Measurements from ENCODE around the gene ACKR3.

DNA sequence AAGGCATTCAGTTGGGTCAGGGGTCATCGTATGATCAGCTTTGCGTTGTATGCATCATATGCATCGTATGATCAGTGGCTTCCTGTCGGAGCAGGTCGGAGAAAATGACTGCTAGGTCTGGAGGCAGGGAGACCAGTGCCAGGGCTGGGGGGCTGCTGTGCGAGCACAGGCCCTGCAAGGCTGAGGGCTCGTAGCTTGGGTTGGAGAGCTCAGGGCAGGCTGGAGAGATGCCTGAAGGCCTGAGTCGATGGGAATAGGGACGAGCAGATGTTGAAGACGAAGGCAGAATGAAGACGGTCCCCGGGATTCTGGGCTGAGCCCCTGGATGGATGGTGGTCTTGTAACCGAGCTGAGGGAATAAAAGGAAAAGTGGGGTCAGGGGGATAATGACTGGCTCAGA is 25.3 kb upstream of the ACKR3 start:
- no peak for TF ChIP-seq PBX3 (IDR thresholded peaks at IDR 0.05)
- no peak for TF ChIP-seq CHD2 (IDR thresholded peaks at IDR 0.05; ENCODE audit: low read length, partially characterized antibody)
- no peak for TF ChIP-seq POLR2A (IDR thresholded peaks at IDR 0.05; ENCODE audit: low read length)
